KOPT-K1 (cell line): ENCODE data around the gene PRKN.
"Not testable (repeated sequence)": the region's sequence is repeated elsewhere in the genome, so short reads cannot be mapped to it uniquely, and the experiment has no call there.

ENCODE experiments used
- H3K27ac ChIP-seq: fragments of 200-600 bp; sonication (generic); 2 replicates; pipeline ENCODE4 v1.5.1; 2016; ENCODE audit warnings: antibody characterized with exemption, mild to moderate bottlenecking, low read depth, low read length; ENCODE audit not compliant: poor library complexity, severe bottlenecking
- H3K36me3 ChIP-seq: fragments of 200-600 bp; sonication (generic); 2 replicates; pipeline ENCODE4 v1.5.1; 2017; ENCODE audit warnings: antibody characterized with exemption, mild to moderate bottlenecking, low read length, moderate library complexity; ENCODE audit not compliant: insufficient read depth
- H3K9me3 ChIP-seq: fragments of 200-600 bp; sonication (generic); 2 replicates; pipeline ENCODE4 v1.5.1; 2017; ENCODE audit warnings: antibody characterized with exemption, low read length, mild to moderate bottlenecking; ENCODE audit not compliant: insufficient read depth, poor library complexity, severe bottlenecking

PRKN gene

GRCh38 chr6:161496271-161496670, 1231.3 kb downstream of the PRKN start:
- not testable (repeated sequence) for H3K36me3 ChIP-seq

GRCh38 chr6:161494566-161494965, 1233.0 kb downstream of the PRKN start:
- Histone ChIP-seq H3K27ac (no peak overlapping the region), H3K9me3 (no peaks in the 10 kb centered on the region), H3K36me3 (no peaks in the 10 kb centered on the region)

More at GRCh38 chr6:161496271-161496670, 1231.3 kb downstream of the PRKN start:
- H3K9me3 ChIP-seq, H3K27ac ChIP-seq: not testable (repeated sequence)

- no peaks in the 10 kb centered on the region for H3K36me3 ChIP-seq
- no peaks in the 10 kb centered on the region for H3K9me3 ChIP-seq
- no peak overlapping the region for H3K27ac ChIP-seq
These were observed 1233.9 kb downstream of the PRKN start for GRCh38 chr6:161493576-161494118.

- H3K9me3 ChIP-seq, result no peaks in the 10 kb centered on the region
- no peak overlapping the region for H3K27ac ChIP-seq
- H3K36me3 ChIP-seq, result no peaks in the 10 kb centered on the region
These were observed 1237.8 kb downstream of the PRKN start for GRCh38 chr6:161489626-161490306.

- Histone ChIP-seq H3K36me3 (no peaks in the 10 kb centered on the region), H3K9me3 (no peaks in the 10 kb centered on the region), H3K27ac (no peak overlapping the region)
These were observed 1239.9 kb downstream of the PRKN start for GRCh38 chr6:161487694-161488093.

- H3K27ac ChIP-seq, result no peak overlapping the region
These were observed 1240.4 kb downstream of the PRKN start for GRCh38 chr6:161487217-161487531.

GRCh38 chr6:161486361-161487216, 1241.0 kb downstream of the PRKN start:
- no peaks in the 10 kb centered on the region for H3K36me3 ChIP-seq
- no peaks in the 10 kb centered on the region for H3K9me3 ChIP-seq
- H3K27ac ChIP-seq, result no peak overlapping the region

More at GRCh38 chr6:161487217-161487531, 1240.4 kb downstream of the PRKN start:
- Histone ChIP-seq H3K9me3 (no peaks in the 10 kb centered on the region), H3K36me3 (no peaks in the 10 kb centered on the region)

- Histone ChIP-seq H3K9me3 (no peaks in the 10 kb centered on the region), H3K36me3 (no peaks in the 10 kb centered on the region), H3K27ac (no peak overlapping the region)
These were observed 1245.1 kb downstream of the PRKN start for GRCh38 chr6:161482517-161482858.

GRCh38 chr6:161481786-161482516, 1245.6 kb downstream of the PRKN start:
- no peak overlapping the region for H3K27ac ChIP-seq
- no peaks in the 10 kb centered on the region for H3K9me3 ChIP-seq
- no peaks in the 10 kb centered on the region for H3K36me3 ChIP-seq

- Histone ChIP-seq H3K9me3 (no peaks in the 10 kb centered on the region), H3K36me3 (no peaks in the 10 kb centered on the region)
These were observed 1247.0 kb downstream of the PRKN start for GRCh38 chr6:161480421-161481155.

GRCh38 chr6:161479376-161479775, 1248.2 kb downstream of the PRKN start:
- Histone ChIP-seq H3K36me3 (no peaks in the 10 kb centered on the region), H3K27ac (no peak overlapping the region), H3K9me3 (no peaks in the 10 kb centered on the region)

More at GRCh38 chr6:161480421-161481155, 1247.0 kb downstream of the PRKN start:
- no peak overlapping the region for H3K27ac ChIP-seq

GRCh38 chr6:161477876-161478425, 1249.6 kb downstream of the PRKN start:
- no peaks in the 10 kb centered on the region for H3K36me3 ChIP-seq
- H3K27ac ChIP-seq, result no peak overlapping the region
- no peaks in the 10 kb centered on the region for H3K9me3 ChIP-seq

GRCh38 chr6:161476711-161477110, 1250.9 kb downstream of the PRKN start:
- Histone ChIP-seq H3K36me3 (no peaks in the 10 kb centered on the region), H3K27ac (no peak overlapping the region)

GRCh38 chr6:161465403-161465802, 1262.2 kb downstream of the PRKN start:
- Histone ChIP-seq H3K36me3 (no peaks in the 10 kb centered on the region), H3K9me3 (no peaks in the 10 kb centered on the region)

More at GRCh38 chr6:161476711-161477110, 1250.9 kb downstream of the PRKN start:
- H3K9me3 ChIP-seq, result no peaks in the 10 kb centered on the region

More at GRCh38 chr6:161465403-161465802, 1262.2 kb downstream of the PRKN start:
- no peak overlapping the region for H3K27ac ChIP-seq
